Cardiac muscle cell (in vitro differentiated cells and primary cell): ENCODE results near the gene COMMD4. TPM values are rescaled to one million over a fixed set of nuclear protein-coding genes. Genes with fewer than 3 reads are reported as not detected.
"Not testable (repeated sequence)": the region's sequence is repeated elsewhere in the genome, so short reads cannot be mapped to it uniquely, and the experiment has no call there.

Experiments used
- DNase-seq, 2 donors: peaks; one replicate each; pipeline versions ENCODE4 v3.0.0 to v3.0.0-alpha.2; 2010 to 2017; ENCODE audit warnings: low read depth in 1 of 2, low spot score in 1 of 2
- H3K27ac ChIP-seq: fragments of 200-600 bp; sonication (generic); 2 replicates; pipeline ENCODE4 v1.5.1; 2016
- H3K27me3 ChIP-seq: fragments of 200-600 bp; sonication (generic); 2 replicates; pipeline ENCODE4 v1.6.0; 2016; ENCODE audit warnings: control low read depth
- H3K36me3 ChIP-seq: fragments of 200-600 bp; sonication (generic); 2 replicates; pipeline ENCODE4 v1.5.1; 2016; ENCODE audit warnings: control low read depth
- H3K4me1 ChIP-seq: fragments of 200-600 bp; sonication (generic); 2 replicates; pipeline ENCODE4 v1.8.1; 2017; ENCODE audit warnings: low read depth, mild to moderate bottlenecking, mixed run types
- H3K4me3 ChIP-seq: fragments of 200-600 bp; sonication (generic); 2 replicates; pipeline ENCODE4 v1.5.1; 2016; ENCODE audit warnings: mild to moderate bottlenecking
- H3K9me3 ChIP-seq: fragments of 200-600 bp; sonication (generic); 2 replicates; pipeline ENCODE4 v1.5.1; 2017; ENCODE audit warnings: low read depth, mild to moderate bottlenecking, control low read depth
- polyA plus RNA-seq: library from polyadenylated mRNA; unstranded; fragments of >200 nt; fragmentation: Nextera tagmentation; extraction: Ambion mirVana; gene quantifications from 2 replicates; pipeline ENCODE4 v1.2.1, GENCODE V29; 2016
- total RNA-seq: library from RNA; depleted of rRNA; stranded (reverse); fragments of >200 nt; gene quantifications from 2 replicates; pipeline ENCODE4 v1.2.3, GENCODE V29; 2016
- TF ChIP-seq, protein P1 (sequence below): IDR thresholded peaks from 2 replicates; pipeline ENCODE4 v1.5.1; 2012; ENCODE audit warnings: low read depth, mild to moderate bottlenecking, low read length

COMMD4 gene
- total and polyA plus RNA-seq, 2 experiments from 2014 or later: 66.3 to 98.8 TPM

DNA sequence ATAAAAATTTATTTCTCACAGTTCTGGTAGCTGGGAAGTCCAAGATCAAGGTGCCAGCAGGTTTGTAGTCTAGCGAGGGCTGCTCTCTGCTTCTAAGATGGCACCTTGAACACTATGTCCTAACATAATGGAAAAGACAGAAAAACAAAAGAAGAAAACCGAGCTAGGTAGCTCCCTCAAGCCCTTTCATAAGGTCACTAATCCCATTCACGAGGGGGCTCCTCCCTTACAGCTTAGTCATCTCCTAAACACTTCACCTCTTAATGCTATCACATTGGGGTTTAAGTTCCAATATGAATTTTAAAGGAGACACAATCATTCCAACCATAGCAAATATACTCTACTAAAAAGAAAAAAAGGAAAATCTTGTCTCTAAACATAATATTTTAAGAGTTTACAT, 29.7 kb upstream of the COMMD4 start:
- H3K4me1 ChIP-seq: no peaks in the 10 kb centered on the region
- H3K4me3 ChIP-seq: no peak overlapping the region
- no peak overlapping the region for H3K27ac ChIP-seq
- no peak for DNase-seq
- no peaks in the 10 kb centered on the region for H3K9me3 ChIP-seq
- no peaks in the 10 kb centered on the region for H3K36me3 ChIP-seq
- peaks cover 26% of the 10 kb centered on the region for H3K27me3 ChIP-seq
- TF ChIP-seq, protein P1, sequence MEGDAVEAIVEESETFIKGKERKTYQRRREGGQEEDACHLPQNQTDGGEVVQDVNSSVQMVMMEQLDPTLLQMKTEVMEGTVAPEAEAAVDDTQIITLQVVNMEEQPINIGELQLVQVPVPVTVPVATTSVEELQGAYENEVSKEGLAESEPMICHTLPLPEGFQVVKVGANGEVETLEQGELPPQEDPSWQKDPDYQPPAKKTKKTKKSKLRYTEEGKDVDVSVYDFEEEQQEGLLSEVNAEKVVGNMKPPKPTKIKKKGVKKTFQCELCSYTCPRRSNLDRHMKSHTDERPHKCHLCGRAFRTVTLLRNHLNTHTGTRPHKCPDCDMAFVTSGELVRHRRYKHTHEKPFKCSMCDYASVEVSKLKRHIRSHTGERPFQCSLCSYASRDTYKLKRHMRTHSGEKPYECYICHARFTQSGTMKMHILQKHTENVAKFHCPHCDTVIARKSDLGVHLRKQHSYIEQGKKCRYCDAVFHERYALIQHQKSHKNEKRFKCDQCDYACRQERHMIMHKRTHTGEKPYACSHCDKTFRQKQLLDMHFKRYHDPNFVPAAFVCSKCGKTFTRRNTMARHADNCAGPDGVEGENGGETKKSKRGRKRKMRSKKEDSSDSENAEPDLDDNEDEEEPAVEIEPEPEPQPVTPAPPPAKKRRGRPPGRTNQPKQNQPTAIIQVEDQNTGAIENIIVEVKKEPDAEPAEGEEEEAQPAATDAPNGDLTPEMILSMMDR: no peak

DNA sequence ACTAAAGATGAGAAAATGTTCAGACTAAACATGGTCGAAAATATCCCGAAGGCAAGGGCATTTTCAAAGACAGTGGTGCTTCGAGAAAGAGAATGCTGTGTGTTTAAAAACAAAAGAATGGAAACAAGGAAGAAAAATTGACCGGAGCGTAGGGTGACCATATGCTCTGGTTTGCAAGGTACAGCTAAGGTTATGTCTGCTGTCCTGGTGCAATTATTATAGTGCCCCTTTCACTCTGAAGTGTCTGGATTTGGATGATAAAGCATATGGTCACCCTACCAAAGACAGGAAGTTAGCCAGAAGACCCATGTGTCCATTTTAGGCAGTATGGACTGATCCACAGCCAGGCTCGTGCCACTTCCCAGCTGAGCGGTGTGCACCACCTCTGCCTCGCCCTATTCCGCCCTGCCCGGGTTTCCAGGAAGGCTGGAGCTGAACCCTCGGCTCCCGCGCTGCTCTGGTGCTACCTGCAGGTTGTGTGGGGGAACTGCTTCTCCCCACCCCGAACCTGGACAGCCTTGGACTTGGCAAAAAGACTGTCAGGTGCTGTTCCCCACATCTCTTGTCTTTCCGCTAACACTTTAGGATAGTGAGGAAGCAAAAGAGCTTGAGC, 28.0 kb upstream of the COMMD4 start:
- Histone ChIP-seq H3K4me1 (no peaks in the 10 kb centered on the region), H3K27ac (no peak overlapping the region), H3K27me3 (peaks cover 27% of the 10 kb centered on the region), H3K9me3 (no peaks in the 10 kb centered on the region), H3K36me3 (no peaks in the 10 kb centered on the region), H3K4me3 (no peak overlapping the region)
- DNase-seq: peak; percentile 26 to 57
- TF ChIP-seq, protein P1: peak; percentile 42

DNA sequence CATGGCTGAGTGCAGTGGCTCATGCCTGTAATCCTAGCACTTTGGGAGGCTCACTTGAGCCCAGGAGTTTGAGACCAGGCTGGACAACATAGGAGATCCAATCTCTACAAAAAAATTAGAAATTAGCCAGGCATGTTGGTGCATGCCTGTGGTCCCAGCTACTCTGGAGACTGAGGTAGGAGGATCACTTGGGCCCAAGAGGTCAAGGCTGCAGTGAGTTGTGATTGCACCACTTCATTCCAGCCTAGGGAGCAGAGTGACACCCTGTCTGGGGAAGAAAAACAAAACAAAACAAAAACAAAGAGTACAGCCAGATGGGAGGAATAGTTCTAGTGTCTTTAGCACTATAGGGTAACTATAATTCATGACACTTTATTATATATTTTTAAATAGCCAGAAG, 26.2 kb upstream of the COMMD4 start:
- Histone ChIP-seq H3K27me3 (peaks cover 27% of the 10 kb centered on the region), H3K36me3 (no peaks in the 10 kb centered on the region), H3K27ac (no peak overlapping the region), H3K4me1 (no peaks in the 10 kb centered on the region), H3K4me3 (no peak overlapping the region), H3K9me3 (no peaks in the 10 kb centered on the region)
- TF ChIP-seq, protein P1: no peak
- peak in 1 of 2 donors; percentile 12 for DNase-seq

DNA sequence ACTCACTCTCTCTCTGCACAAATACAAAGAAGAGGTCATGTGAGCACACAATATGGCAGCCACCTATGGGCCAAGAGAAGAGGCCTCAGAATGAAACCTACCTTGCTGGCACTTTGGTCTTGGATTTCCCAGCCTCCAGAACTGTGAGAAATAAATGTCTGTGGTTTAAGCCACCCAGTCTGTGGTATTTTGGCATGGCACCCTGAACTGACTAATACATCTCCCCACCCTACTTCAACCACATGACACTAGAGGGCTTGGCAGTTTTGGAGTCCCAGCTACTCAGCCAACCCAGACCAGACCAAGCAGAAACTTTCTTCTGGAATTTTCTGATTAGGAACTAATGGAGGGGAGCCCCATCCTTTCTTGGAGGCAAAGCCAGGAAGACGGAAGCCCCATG, 23.3 kb upstream of the COMMD4 start:
- DNase-seq: peak in 1 of 2 donors; percentile 20
- H3K36me3 ChIP-seq, H3K27ac ChIP-seq, H3K4me3 ChIP-seq, H3K4me1 ChIP-seq, H3K9me3 ChIP-seq: not testable (repeated sequence)
- H3K27me3 ChIP-seq: peaks cover 25% of the 10 kb centered on the region

DNA sequence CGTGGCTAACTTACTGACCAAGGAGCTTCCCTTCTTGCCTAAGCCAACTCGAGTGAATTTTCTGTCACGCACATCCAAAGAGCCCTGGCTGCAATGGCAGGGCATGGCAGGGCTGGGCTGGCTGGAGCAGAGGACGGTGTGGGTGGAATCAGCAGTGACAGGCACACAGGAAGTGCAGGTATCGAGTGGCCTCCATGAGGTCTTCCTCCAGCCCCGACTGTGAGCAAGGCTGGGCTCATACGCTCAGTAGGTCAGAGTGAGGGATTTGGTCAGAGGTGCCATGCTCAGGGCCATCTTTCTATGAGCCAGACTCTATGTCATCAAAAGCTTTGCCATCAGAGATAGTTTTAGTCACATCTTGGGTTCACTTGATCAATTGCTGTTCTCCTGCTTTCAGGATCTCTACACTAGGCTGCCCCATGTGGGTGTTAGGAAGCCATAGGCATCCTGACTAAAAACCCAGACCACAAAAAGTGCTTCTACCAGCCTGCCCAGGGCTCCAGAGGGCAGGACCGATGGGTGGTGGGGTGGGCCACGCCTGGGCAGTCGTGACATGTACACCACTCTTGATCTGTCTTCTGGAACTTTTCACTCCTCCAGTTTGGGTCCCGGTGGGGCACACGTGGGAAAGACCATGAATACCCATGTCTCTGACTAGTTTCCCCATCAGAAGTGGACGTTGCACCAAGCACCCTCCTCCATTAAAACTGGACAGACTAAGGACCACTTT, 22.6 kb upstream of the COMMD4 start:
- DNase-seq: no peak
- Histone ChIP-seq H3K4me1 (no peaks in the 10 kb centered on the region), H3K27ac (no peak overlapping the region), H3K27me3 (peaks cover 20% of the 10 kb centered on the region), H3K4me3 (no peak overlapping the region), H3K36me3 (no peaks in the 10 kb centered on the region), H3K9me3 (no peaks in the 10 kb centered on the region)
- TF ChIP-seq, protein P1: no peak

DNA sequence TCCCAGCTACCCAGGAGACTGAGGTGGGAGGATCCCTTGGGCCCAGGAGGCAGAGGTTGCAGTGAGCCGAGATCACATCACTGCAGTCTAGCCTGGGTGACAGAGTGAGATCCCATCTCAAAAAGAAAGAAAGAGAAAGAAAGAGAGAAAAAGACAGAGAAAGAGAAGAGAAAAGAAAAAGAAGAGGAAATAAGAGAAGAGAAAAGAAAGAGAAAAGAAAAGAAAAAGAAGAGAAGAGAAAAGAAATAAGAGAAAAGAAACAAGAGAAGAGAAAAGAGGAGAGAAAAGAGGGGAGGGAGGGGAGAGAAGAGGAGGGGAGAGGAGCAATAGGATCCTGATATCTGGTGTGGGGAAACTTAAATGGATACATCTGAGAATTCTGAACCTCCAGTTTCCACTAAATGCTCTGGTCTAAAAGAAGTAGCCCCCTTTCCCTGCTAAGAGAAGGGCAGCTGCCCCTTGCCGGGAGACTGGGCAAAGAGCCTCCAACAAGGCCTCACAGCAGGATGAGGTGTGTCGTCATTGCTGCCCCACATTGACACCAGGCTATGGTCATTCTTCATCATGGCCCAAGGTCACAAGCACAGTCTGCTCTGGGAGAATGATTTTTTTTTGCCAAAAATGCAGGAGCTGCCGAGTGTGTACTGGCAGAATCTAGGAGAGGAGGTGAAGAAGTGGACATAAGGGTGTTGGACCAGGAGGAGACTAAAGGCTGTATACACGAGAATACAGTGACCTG, 21.1 kb upstream of the COMMD4 start:
- Histone ChIP-seq H3K4me3 (no peak overlapping the region), H3K27me3 (peaks cover 9% of the 10 kb centered on the region), H3K36me3 (no peaks in the 10 kb centered on the region), H3K4me1 (no peaks in the 10 kb centered on the region), H3K27ac (no peak overlapping the region), H3K9me3 (no peaks in the 10 kb centered on the region)
- no peak for DNase-seq
- TF ChIP-seq, protein P1: no peak

DNA sequence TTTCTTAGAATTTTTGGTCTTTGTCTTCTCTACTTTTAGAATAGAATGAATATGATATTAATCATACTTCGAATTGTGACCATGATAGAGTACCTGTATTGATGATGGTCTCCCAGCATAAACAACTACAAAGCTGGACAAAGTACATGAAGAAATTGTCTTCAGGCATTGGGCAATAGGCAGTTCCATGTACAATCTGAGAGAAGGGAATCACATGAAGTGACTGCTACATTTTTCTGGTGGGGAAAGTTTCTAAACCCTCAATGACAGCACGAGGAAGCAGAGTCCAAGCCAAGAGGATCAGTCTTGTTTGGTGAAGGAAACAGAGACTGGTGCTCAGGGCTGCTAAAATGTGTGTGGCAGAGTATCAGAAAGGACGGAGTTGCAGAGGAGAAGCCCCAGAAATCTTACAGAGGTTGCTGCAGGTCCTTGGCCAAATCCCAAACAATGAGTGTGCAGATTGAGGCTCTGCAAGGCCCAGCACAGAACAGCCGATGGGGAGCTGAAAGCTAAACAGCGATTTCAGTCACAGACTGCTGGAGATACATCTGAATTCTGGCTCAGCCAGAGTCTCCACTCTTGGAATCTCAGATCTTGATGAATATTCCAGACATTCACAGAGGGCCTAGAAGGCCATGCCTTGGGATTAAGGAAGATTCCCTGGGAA, 16.5 kb upstream of the COMMD4 start:
- H3K27me3 ChIP-seq, H3K4me3 ChIP-seq, H3K27ac ChIP-seq, H3K36me3 ChIP-seq, H3K9me3 ChIP-seq, H3K4me1 ChIP-seq: not testable (repeated sequence)
- DNase-seq: peak in 1 of 2 donors; percentile 46
